Measurements from ENCODE around the gene LGR5.
A peak's percentile ranks its signal among the peaks of the same experiment; 100 is the strongest.

The LGR5 gene

GRCh38 chr12:71439613-71440344 is at the start of gene LGR5:
Gene LGR5 (plus strand): TSS chr12:71439798. CDS start chr12:71440081, 283 bp downstream.
- no peak for DNase-seq (ENCODE audit: low read depth, low spot score)

GRCh38 chr12:71392521-71393145 is 47.0 kb upstream of the LGR5 start:
- DNase-seq (ENCODE audit: low read depth, low spot score), result peak; percentile 32

GRCh38 chr12:71393625-71394024 is 46.0 kb upstream of the LGR5 start:
- DNase-seq (ENCODE audit: low read depth, low spot score), result no peak

GRCh38 chr12:71397433-71397954 is 42.1 kb upstream of the LGR5 start:
- DNase-seq (ENCODE audit: low read depth, low spot score), result no peak

GRCh38 chr12:71399197-71399596 is 40.4 kb upstream of the LGR5 start:
- DNase-seq (ENCODE audit: low read depth, low spot score), result no peak

GRCh38 chr12:71400481-71400880 is 39.1 kb upstream of the LGR5 start:
- no peak for DNase-seq (ENCODE audit: low read depth, low spot score)

GRCh38 chr12:71405884-71406283 is 33.7 kb upstream of the LGR5 start:
- no peak for DNase-seq (ENCODE audit: low read depth, low spot score)

GRCh38 chr12:71407732-71408131 is 31.9 kb upstream of the LGR5 start:
- DNase-seq (ENCODE audit: low read depth, low spot score), result no peak

GRCh38 chr12:71410844-71411243 is 28.8 kb upstream of the LGR5 start:
- DNase-seq (ENCODE audit: low read depth, low spot score), result no peak

- no peak for DNase-seq (ENCODE audit: low read depth, low spot score)
Measured at GRCh38 chr12:71411635-71412034, 28.0 kb upstream of the LGR5 start.

GRCh38 chr12:71415336-71416231 is 24.0 kb upstream of the LGR5 start:
- DNase-seq (ENCODE audit: low read depth, low spot score), result no peak

- DNase-seq (ENCODE audit: low read depth, low spot score), result no peak
Measured at GRCh38 chr12:71417181-71417580, 22.4 kb upstream of the LGR5 start.

- no peak for DNase-seq (ENCODE audit: low read depth, low spot score)
Measured at GRCh38 chr12:71420775-71421406, 18.7 kb upstream of the LGR5 start.

- DNase-seq (ENCODE audit: low read depth, low spot score), result no peak
Measured at GRCh38 chr12:71425568-71426299, 13.9 kb upstream of the LGR5 start.

GRCh38 chr12:71426300-71427047 is 13.1 kb upstream of the LGR5 start:
- DNase-seq (ENCODE audit: low read depth, low spot score), result peak; percentile 59

GRCh38 chr12:71430756-71431155 is 8.8 kb upstream of the LGR5 start:
- no peak for DNase-seq (ENCODE audit: low read depth, low spot score)

GRCh38 chr12:71431991-71432390 is 7.6 kb upstream of the LGR5 start:
- DNase-seq (ENCODE audit: low read depth, low spot score), result no peak

GRCh38 chr12:71432936-71433335 is 6.7 kb upstream of the LGR5 start:
- no peak for DNase-seq (ENCODE audit: low read depth, low spot score)

GRCh38 chr12:71436696-71437095 is 2.9 kb upstream of the LGR5 start:
- no peak for DNase-seq (ENCODE audit: low read depth, low spot score)

GRCh38 chr12:71438670-71439361 is 782 bp upstream of the LGR5 start:
- DNase-seq (ENCODE audit: low read depth, low spot score), result no peak
